HL-60 (cell line): ENCODE data around the gene RHNO1.

Experiments
- GABPA ChIP-seq: IDR thresholded peaks from 2 replicates; pipeline ENCODE4 v1.6.1; 2012; ENCODE audit warnings: low read depth
- POLR2AphosphoS5 ChIP-seq: IDR thresholded peaks from 2 replicates; pipeline ENCODE4 v1.6.1; 2012; ENCODE audit warnings: low read depth
- REST ChIP-seq: IDR thresholded peaks from 2 replicates; pipeline ENCODE4 v1.6.1; 2012; ENCODE audit warnings: low read depth; ENCODE audit not compliant: insufficient replicate concordance
- SPI1 ChIP-seq: IDR thresholded peaks from 2 replicates; pipeline ENCODE4 v1.6.1; 2012; ENCODE audit warnings: low read depth, mild to moderate bottlenecking, borderline replicate concordance
- TF ChIP-seq, protein P1 (sequence below): IDR thresholded peaks from one replicate; pipeline ENCODE4 v1.5.1; 2011; ENCODE audit warnings: low read length, control low read depth, inconsistent platforms; ENCODE audit not compliant: insufficient read depth

DNA sequence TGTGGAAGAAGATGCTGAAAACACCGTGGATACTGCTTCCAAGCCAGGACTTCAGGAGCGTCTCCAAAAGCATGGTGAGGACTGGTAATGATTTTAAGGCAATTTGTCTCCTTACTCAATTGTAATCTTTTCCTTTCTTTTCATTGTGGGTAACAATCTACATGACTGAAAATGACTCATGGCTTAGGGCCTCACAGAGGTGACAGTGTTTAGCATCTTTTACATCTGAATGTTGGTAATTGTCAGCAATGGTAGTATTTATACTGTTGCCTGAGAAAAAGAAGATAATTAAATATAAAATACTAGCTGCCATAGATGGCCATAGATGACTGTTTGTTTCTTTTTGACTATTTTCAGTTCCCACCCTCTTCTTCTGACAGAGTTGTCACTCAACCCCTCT lies 45.3 kb downstream of the RHNO1 start:
- TF ChIP-seq, protein P1, sequence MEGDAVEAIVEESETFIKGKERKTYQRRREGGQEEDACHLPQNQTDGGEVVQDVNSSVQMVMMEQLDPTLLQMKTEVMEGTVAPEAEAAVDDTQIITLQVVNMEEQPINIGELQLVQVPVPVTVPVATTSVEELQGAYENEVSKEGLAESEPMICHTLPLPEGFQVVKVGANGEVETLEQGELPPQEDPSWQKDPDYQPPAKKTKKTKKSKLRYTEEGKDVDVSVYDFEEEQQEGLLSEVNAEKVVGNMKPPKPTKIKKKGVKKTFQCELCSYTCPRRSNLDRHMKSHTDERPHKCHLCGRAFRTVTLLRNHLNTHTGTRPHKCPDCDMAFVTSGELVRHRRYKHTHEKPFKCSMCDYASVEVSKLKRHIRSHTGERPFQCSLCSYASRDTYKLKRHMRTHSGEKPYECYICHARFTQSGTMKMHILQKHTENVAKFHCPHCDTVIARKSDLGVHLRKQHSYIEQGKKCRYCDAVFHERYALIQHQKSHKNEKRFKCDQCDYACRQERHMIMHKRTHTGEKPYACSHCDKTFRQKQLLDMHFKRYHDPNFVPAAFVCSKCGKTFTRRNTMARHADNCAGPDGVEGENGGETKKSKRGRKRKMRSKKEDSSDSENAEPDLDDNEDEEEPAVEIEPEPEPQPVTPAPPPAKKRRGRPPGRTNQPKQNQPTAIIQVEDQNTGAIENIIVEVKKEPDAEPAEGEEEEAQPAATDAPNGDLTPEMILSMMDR: no peak
- no peak for TF ChIP-seq POLR2AphosphoS5
- TF ChIP-seq REST: no peak
- no peak for TF ChIP-seq GABPA
- no peak for TF ChIP-seq SPI1
